Spleen (tissue), 11 donors: ENCODE measurements around the gene TDRD3. TPM values are rescaled to one million over a fixed set of nuclear protein-coding genes. Genes with fewer than 3 reads are reported as not detected.

ENCODE experiments used
- DNase-seq: peaks from one replicate; pipeline ENCODE4 v3.0.0-alpha.2; 2020
- H3K27ac ChIP-seq, 8 donors: fragments of 200-600 bp; sonication (generic) in 7 of 8; 1 replicate in 4 of 8; 2 replicates in 4 of 8; pipeline versions ENCODE4 v1.5.0 to v1.8.0; 2016 to 2021; ENCODE audit warnings: inconsistent platforms in 4 of 8, mild to moderate bottlenecking in 4 of 8, moderate library complexity in 1 of 8
- H3K27me3 ChIP-seq, 7 donors: fragments of 200-600 bp; sonication (generic) in 6 of 7; replicated peaks in 1 of 7; 1 replicate in 4 of 7; 2 replicates in 3 of 7; pipeline versions ENCODE4 v1.5.0 to v1.8.0; 2016 to 2021; ENCODE audit warnings: inconsistent platforms in 3 of 7, mild to moderate bottlenecking in 1 of 7
- H3K36me3 ChIP-seq, 6 donors: fragments of 200-600 bp; sonication (generic) in 5 of 6; 1 replicate in 4 of 6; 2 replicates in 2 of 6; pipeline versions ENCODE4 v1.5.0 to v1.8.0; 2016 to 2021; ENCODE audit warnings: inconsistent platforms in 2 of 6
- H3K4me1 ChIP-seq, 6 donors: fragments of 200-600 bp; sonication (generic) in 5 of 6; 1 replicate in 3 of 6; 2 replicates in 3 of 6; pipeline versions ENCODE4 v1.5.0 to v1.8.0; 2016 to 2021; ENCODE audit warnings: inconsistent platforms in 3 of 6
- H3K4me3 ChIP-seq, 8 donors: fragments of 200-600 bp; sonication (generic) in 7 of 8; 1 replicate in 4 of 8; 2 replicates in 4 of 8; pipeline versions ENCODE4 v1.5.0 to v1.8.0; 2016 to 2021; ENCODE audit warnings: inconsistent platforms in 4 of 8, mild to moderate bottlenecking in 4 of 8, moderate library complexity in 2 of 8
- H3K9me3 ChIP-seq, 8 donors: fragments of 200-600 bp; sonication (generic) in 7 of 8; 1 replicate in 4 of 8; 2 replicates in 4 of 8; pipeline versions ENCODE4 v1.5.0 to v1.8.0; 2016 to 2021; ENCODE audit warnings: inconsistent platforms in 4 of 8
- CTCF ChIP-seq, 11 experiments: fragments of 200-600 bp in 7 of 11; fragments of 450-650 bp in 4 of 11; sonication (generic) in 4 of 11; IDR thresholded peaks in 8 of 11; conservative IDR thresholded peaks in 3 of 11; 1 replicate in 7 of 11; 2 replicates in 4 of 11; pipeline versions ENCODE4 v1.4.0 to v1.8.0; 2016 to 2021; ENCODE audit warnings: antibody characterized with exemption in 11 of 11, inconsistent platforms in 4 of 11, mild to moderate bottlenecking in 1 of 11
- POLR2A ChIP-seq, 3 donors: fragments of 450-650 bp; IDR thresholded peaks; one replicate each; pipeline ENCODE4 v1.5.1; 2017; ENCODE audit warnings: antibody characterized with exemption in 3 of 3, mild to moderate bottlenecking in 1 of 3
- POLR2AphosphoS5 ChIP-seq, 3 donors: sonication (generic); formaldehyde crosslinking; IDR thresholded peaks; one replicate each; pipeline ENCODE4 v1.5.1; 2017; ENCODE audit warnings: antibody characterized with exemption in 3 of 3
- WGBS, 5 donors: extraction: QIAGEN DNeasy Blood & Tissue Kit in 3 of 5; methylation state at CpG; one replicate each; pipeline versions ENCODE4 v1.1.5 to v1.1.7; 2013 to 2018; 5-methylcytosine and 5-hydroxymethylcytosine counted together
- intact Hi-C: fragments of 100-400 bp; cut with DNase I; formaldehyde crosslinking; loops from one replicate; pipeline ENCODE4 v1.15.0; 2023; ENCODE audit warnings: low total_unique reads
- polyA plus RNA-seq, 3 donors: library from polyadenylated mRNA; stranded (reverse); fragments of 200-250 nt; gene quantifications; one replicate each; pipeline ENCODE4 v1.2.1, GENCODE V29; 2013
- small RNA-seq, 4 donors: library from RNA; depleted of rRNA; stranded (forward); fragments of <200 nt; gene quantifications; one replicate each; pipeline ENCODE3, GENCODE V24; 2016
- total RNA-seq, 7 donors: library from RNA; depleted of rRNA in 3 of 7; stranded (reverse); fragments of >200 nt in 3 of 7; fragmentation: NEBNext Ultra II Directional in 4 of 7; extraction: Animal tissue kit (Norgen Biotek cat#: 25700) in 4 of 7; gene quantifications; one replicate each; pipeline versions ENCODE4 v1.1.0 to v1.2.1, GENCODE V29; 2016 to 2021
- donor health status: healthy with polysubstance abuse.
- donor health status: DM: no; HTN: no; CAD: no; lungs with moderate emphysema.
- donor health status: DM: no; HTN: no; CAD: no.
- donor health status: Bipolar disorder and iron deficiency.
- donor health status: healthy.
- donor health status: DM: no; HTN: no; CAD: no.
- donor health status: DM: yes; HTN: yes; CAD: no.

TDRD3 gene
- total and polyA plus RNA-seq, 10 donors: 9.5 to 36.4 (median 23.1) TPM

GRCh38 chr13:60619461-60619860 lies 222.4 kb downstream of the TDRD3 start:
- DNase-seq: no peak
- Histone ChIP-seq H3K4me1 (no peaks in the 10 kb centered on the region), H3K36me3 (no peaks in the 10 kb centered on the region), H3K27me3 (peaks cover 0 to 5% (median 0%) of the 10 kb centered on the region in 7 donors), H3K4me3 (no peak overlapping the region), H3K9me3 (no peaks in the 10 kb centered on the region), H3K27ac (no peak overlapping the region)
- TF ChIP-seq CTCF (IDR thresholded peaks at IDR 0.05 in 8 of 11, conservative IDR thresholded peaks at IDR 0.05 in 3 of 11) (no peak), POLR2A (IDR thresholded peaks at IDR 0.05) (no peak), POLR2AphosphoS5 (IDR thresholded peaks at IDR 0.05) (no peak)
- 64 to 78% (median 72%) methylated on average over 2 of the region's 2 CpGs for WGBS, 5 donors
- intact Hi-C loops: no loop called here

GRCh38 chr13:60620611-60621395 lies 223.8 kb downstream of the TDRD3 start:
- WGBS, 5 donors: 66 to 84% (median 74%) methylated on average over 5 of the region's 5 CpGs
- Histone ChIP-seq H3K36me3 (no peaks in the 10 kb centered on the region), H3K9me3 (no peaks in the 10 kb centered on the region), H3K4me1 (no peaks in the 10 kb centered on the region), H3K27me3 (peaks cover 0 to 6% (median 0%) of the 10 kb centered on the region in 7 donors), H3K27ac (no peak overlapping the region), H3K4me3 (no peak overlapping the region)
- intact Hi-C loops: no loop called here
- TF ChIP-seq POLR2AphosphoS5 (IDR thresholded peaks at IDR 0.05) (no peak), POLR2A (IDR thresholded peaks at IDR 0.05) (no peak), CTCF (IDR thresholded peaks at IDR 0.05 in 8 of 11, conservative IDR thresholded peaks at IDR 0.05 in 3 of 11) (no peak)
- DNase-seq: no peak

GRCh38 chr13:60623151-60623550 lies 226.1 kb downstream of the TDRD3 start:
- H3K27me3 ChIP-seq: peaks cover 0 to 11% (median 0%) of the 10 kb centered on the region in 7 donors
- H3K27ac ChIP-seq: no peak overlapping the region
- no peak for TF ChIP-seq POLR2A (IDR thresholded peaks at IDR 0.05)
- no peak for TF ChIP-seq CTCF (IDR thresholded peaks at IDR 0.05 in 8 of 11, conservative IDR thresholded peaks at IDR 0.05 in 3 of 11)
- TF ChIP-seq POLR2AphosphoS5 (IDR thresholded peaks at IDR 0.05): no peak
- no peaks in the 10 kb centered on the region for H3K4me1 ChIP-seq
- no peak for DNase-seq
- intact Hi-C loops: no loop called here
- no peaks in the 10 kb centered on the region for H3K36me3 ChIP-seq
- WGBS, 5 donors: 36 to 93% (median 76%) methylated on average over 1 of the region's 1 CpG
- H3K4me3 ChIP-seq: no peak overlapping the region
- no peaks in the 10 kb centered on the region for H3K9me3 ChIP-seq

Small RNA genes lying within 50 kb of the gene (small RNA-seq; reads per million reads assigned to genes)
- gene RNA5SP31: 0 reads per million in 4 donors

Other genes starting within 250 kb of the TDRD3 start
- 1 to 10 TPM in 6 of 7 donors, under 1 TPM in 1; 0.82 to 4.1 (median 1.8) TPM for gene DIAPH3, start 233.3 kb upstream of the TDRD3 start, total RNA-seq
- gene DIAPH3, start 233.3 kb upstream of the TDRD3 start, polyA plus RNA-seq: under 1 TPM; 0.07 to 0.86 (median 0.58) TPM